HPDE6-E6E7 (cell line): ENCODE measurements around the gene SUFU.
"Not testable (repeated sequence)": the region's sequence is repeated elsewhere in the genome, so short reads cannot be mapped to it uniquely, and the experiment has no call there.

Experiments
- DNase-seq: peaks from one replicate; pipeline ENCODE4 v3.0.0; 2011; ENCODE audit warnings: missing footprints; ENCODE audit errors: extremely low spot score

The SUFU gene

GRCh38 chr10:102479651-102480050 lies 24.1 kb upstream of the SUFU start:
- no peak for DNase-seq

GRCh38 chr10:102480396-102480795 lies 23.4 kb upstream of the SUFU start:
- DNase-seq: no peak

- DNase-seq: no peak
Measured at GRCh38 chr10:102484021-102484420, 19.8 kb upstream of the SUFU start.

- no peak for DNase-seq
Measured at GRCh38 chr10:102485093-102485784, 18.5 kb upstream of the SUFU start.

GRCh38 chr10:102491136-102491535 lies 12.6 kb upstream of the SUFU start:
- DNase-seq: no peak

DNA sequence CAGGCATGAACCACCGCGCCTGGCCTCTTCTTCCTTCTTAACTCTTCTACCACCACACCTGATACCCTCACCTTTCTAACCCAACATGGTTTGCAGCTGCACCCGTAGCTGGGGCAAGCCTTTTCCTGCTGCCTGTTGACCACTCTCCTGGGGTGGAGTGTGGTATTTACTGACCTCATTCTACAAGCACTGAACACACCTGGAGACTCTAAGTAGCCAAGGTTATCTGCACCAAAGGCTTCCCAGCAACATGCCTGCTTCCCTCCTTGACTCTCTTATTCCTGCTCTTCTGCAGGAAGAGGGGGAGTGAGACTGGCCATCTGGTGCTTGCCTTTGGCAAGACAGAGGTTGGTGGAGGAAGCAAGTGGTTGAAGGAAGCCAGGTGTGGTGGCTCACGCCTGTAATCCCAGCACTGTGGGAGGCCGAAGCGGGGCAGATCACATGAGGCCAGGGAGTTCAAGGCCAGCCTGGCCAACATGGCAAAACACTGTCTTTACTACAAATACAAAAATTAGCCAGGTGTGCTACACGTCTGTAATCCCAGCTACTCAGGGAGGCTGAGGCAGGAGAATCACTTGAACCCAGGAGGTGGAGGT lies 11.3 kb upstream of the SUFU start:
- no peak for DNase-seq

DNA sequence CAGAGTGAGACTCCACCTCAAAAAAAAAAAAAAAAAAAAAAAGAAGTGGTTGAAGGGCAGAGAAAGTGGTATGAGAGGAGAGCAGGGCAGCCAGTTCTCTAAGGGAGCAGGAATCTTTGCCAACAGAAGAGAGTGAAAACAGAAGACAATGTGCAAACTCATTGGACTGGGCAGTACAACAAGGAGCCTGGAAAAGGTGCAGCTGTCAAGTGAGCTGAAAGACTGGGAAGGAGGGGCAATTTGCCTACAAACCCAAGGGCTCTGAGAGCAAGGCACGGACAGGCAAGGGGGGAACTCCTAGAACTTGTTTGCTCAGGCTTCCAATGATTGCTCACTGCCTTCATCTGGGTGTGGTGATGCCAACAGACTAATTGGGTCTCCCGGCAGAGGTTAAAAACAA lies 10.8 kb upstream of the SUFU start:
- DNase-seq: no peak

- peak; percentile 37 for DNase-seq
Measured at GRCh38 chr10:102493771-102494170, 10.0 kb upstream of the SUFU start.

GRCh38 chr10:102497545-102497944 lies 6.2 kb upstream of the SUFU start:
- DNase-seq: no peak

- DNase-seq: no peak
Measured at GRCh38 chr10:102499356-102499755, 4.4 kb upstream of the SUFU start.

DNA sequence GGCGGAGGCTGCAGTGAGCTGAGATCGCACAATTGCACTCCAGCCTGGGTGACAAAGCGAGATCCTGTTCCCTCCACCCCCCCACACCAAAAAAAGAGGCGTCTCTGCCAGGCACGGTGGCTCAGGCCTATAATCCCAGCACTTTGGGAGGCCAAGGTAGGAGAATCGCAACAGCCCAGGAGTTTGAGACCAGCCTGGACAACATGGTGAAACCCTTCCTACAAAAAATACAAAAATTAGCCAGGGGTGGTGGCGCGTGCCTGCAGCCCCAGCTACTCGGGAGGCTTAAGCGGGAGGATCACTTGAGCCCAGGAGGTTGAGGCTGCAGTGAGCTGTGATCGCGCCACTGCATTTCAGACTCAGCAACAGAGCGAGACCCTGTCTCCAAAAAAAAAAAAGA lies 3.1 kb upstream of the SUFU start:
- DNase-seq: not testable (repeated sequence)

GRCh38 chr10:102501201-102502028 lies 2.4 kb upstream of the SUFU start:
- DNase-seq: no peak

- DNase-seq: peak; percentile 97
Measured at GRCh38 chr10:102502029-102502336, 1.8 kb upstream of the SUFU start.

DNA sequence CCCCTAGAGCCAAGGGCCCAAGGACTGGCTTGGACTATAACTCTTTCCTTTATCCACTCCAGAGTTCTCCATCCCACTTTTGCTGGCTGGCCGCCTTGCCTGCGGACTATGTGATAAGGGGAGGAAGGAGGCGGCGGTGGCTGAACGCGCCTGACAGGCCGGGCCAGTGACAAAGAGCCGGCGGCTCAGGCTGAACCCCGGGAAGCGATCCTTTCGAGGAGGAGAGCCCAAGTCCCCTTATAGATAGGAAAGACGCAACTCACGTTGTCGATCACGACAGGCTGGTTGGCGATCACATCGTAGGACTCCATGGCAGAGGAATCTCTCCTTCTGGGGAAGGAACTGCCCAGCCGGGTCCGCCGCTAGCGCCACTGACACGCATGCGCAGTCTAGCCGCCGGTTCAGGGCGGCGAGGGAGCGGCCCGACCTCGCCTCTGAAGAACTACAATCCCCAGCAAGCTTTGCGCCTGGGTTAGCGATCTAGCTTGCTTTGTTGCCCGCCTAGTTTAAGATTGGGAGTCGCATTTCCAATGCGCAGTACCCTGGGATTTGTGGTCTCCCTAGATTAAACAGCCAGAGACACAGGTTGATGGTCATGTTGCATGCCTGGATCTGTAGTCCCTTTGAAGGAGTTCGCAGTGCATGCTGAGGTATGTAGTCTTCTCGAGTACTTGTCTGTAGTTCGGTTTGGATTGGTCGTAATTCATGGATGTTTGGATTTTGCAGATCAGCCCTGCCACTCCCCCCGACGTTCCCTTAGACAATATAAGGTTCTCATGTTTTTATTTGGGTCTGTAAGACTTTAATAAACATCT lies 1.2 kb upstream of the SUFU start, which contains the start of gene ACTR1A:
Gene ACTR1A (minus strand): TSS at position 376 of the 815 bp plus-strand sequence. CDS start 65 bp downstream, at position 311.
- DNase-seq: peak; percentile 96

DNA sequence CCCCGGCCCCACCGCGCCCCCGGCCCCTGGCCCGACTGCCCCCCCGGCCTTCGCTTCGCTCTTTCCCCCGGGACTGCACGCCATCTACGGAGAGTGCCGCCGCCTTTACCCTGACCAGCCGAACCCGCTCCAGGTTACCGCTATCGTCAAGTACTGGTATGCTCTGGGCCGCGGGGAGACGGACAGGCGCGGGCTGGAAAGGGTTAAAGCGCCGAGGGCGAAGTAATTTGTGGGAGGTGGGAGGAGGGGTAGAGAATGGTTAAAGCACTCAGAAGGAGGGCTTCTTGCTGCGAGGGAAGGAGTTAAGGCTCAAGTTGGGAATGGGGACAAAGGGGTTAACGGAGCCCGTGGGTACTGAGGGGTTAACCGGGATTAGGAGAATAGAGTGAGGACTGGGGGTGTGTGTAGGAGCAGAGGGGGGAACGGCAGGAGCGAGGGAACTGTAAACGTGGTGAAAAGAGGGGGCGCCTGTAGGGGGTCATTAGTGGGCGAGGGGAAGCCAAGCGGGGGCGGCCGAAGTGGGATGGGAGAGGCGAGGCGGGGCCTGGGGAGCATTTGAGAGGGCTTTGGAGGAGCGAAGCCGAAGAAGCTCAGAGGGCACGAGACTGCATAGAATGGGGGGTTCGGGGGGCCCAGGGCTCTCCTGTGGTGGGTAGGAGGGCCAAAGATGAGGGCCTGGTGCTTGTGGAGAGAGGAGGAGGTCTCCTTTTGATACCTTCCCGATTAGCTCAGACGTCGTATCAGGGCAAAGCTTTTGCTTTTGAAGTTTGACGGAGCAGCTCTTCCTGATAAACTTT lies 605 bp downstream of the SUFU start:
- no peak for DNase-seq

DNA sequence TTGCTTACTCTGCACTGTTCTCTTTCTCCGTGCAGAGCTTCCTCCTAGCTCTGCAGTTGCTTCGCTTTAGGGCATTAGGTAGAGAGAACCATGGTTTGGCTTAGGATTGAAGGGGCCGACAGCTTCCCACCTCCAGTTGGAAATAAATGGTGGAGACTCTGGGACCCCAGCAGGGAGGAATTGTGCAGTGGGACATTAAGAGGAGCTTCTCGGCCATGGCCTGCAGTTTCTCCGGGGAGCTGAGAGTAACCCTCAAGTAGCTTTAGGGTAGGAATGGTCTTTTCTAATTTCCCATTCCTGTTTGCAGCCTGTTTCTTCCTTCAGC lies 1.2 kb downstream of the SUFU start:
- DNase-seq: no peak

DNA sequence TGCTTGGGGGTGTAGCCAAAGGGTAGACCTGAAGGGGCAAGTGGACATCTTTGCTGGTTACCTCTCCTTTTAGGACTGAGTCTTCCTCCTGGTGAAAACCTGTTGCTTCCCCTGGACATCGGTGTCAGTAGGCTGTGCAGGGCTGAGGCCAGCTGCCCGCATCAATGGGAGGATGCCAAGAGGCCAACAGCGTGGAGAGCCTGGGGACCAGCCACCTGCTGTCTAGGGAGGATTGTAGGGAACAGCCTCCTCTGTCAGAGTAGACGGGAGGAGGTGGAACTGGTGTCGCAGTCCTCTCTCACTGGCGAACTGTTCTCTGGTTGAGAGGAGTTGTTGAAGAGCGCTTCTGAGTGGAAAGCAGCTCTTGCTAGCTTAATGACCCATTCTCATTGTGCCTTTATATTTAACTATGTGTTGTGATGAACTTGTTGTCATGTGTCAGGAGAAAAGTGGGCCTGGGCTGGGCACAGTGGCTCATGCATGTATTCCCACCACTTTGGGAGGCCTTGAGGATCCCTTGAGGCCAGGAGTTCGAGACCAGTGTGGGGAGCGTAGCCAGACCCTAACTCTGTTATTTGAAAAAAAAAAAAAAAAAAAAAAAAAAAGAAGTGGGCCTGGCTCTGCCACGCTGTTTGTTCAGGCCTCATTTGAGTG lies 1.8 kb downstream of the SUFU start:
- no peak for DNase-seq

DNA sequence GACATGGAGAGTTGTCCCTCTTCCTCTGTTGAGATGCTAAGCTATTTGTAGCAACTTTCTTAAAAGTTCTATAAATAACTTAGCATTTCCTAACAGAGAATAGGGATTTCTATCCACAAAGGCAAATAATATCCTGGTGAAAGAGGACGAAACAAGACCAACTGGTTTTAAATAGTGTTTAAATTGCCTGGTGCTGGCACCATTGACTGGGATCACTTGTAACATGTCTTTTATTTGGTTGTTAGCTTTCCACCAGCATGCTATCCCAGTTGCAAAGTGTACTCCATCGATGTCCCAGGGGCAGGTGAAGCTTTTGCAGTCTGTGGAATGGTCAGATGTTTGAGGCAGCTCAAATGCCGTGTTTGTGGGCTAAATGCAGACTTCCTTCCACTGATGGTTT lies 3.7 kb downstream of the SUFU start:
- no peak for DNase-seq

- DNase-seq: no peak
Measured at GRCh38 chr10:102508506-102508905, 4.7 kb downstream of the SUFU start.

DNA sequence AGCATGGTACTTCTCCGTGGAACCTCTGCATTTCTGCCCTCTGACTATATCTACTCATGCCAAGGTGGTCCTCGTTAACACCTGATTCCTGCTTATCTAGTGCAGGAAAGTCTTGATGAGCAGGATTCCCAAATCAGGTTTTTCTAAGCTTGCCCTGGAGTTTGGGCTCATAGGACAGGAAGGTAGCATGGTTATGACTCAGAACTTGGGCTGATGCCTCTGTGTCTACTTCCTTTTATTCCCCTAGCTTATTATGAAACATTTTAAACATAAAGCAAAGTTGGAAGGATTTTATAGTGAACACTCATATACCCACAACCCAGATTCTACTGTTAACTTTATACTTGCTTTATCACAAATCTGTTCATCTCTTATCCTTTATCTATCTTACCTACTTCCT lies 5.6 kb downstream of the SUFU start:
- peak; percentile 35 for DNase-seq
